GM12878 (cell line): ENCODE measurements around the gene FXYD6. TPM values are rescaled to one million over a fixed set of nuclear protein-coding genes. Genes with fewer than 3 reads are reported as not detected.

Experiments
- ATAC-seq: fragments of 200-7000 bp; cut with Tn5 transposase; 3 replicates; pipeline ENCODE4 v1.9.1; 2020; ENCODE audit warnings: mild to moderate bottlenecking, moderate library complexity
- BruUV-seq: library from RNA; stranded (reverse); fragments of 400-500 nt; replicated peaks from 2 replicates; lab custom pipeline; 2021; lab: Mats Ljungman, UMichigan
- CTCF ChIA-PET: fragments of 300-600 bp; sonication (Branson Sonifier 250); formaldehyde crosslinking; extraction: SDS; loops from one replicate; lab custom pipeline; 2021; ENCODE audit warnings: inconsistent platforms; lab: Yijun Ruan, JAX
- POLR2A ChIA-PET: fragments of 350-600 bp; formaldehyde crosslinking; extraction: SDS; loops from one replicate; lab custom pipeline; 2021; ENCODE audit warnings: inconsistent platforms; lab: Charles Lee
- RAD21 ChIA-PET: fragments of 300-600 bp; sonication (Branson Sonifier 250); formaldehyde crosslinking; loops from one replicate; lab custom pipeline; 2023; ENCODE audit warnings: antibody characterized with exemption; ENCODE audit not compliant: unreplicated experiment; lab: Charles Lee
- SMC1A ChIA-PET: fragments of 300-600 bp; sonication (Branson Sonifier 250); formaldehyde crosslinking; loops from one replicate; lab custom pipeline; 2023; ENCODE audit not compliant: unreplicated experiment, uncharacterized antibody; lab: Charles Lee
- DNase-seq: peaks from one replicate; pipeline ENCODE4 v3.0.0-alpha.2; 2011; ENCODE audit warnings: low read depth, low spot score
- FAIRE-seq: peaks from 3 replicates; lab custom pipeline; 2011; peaks lifted over from hg19 to GRCh38; lab: Jason Lieb, UNC
- H2AFZ ChIP-seq: 2 replicates; pipeline ENCODE4 v1.6.0; 2011; ENCODE audit warnings: low read depth, low read length, control low read depth; ENCODE audit not compliant: control insufficient read depth
- H3K27ac ChIP-seq: 2 replicates; pipeline ENCODE4 v1.5.1; 2011; ENCODE audit warnings: control low read depth; ENCODE audit not compliant: control insufficient read depth, insufficient read depth
- H3K27me3 ChIP-seq, 2 experiments: replicated peaks in 1 of 2; 2 replicates each; pipeline versions ENCODE4 v1.6.0 to v1.6.1; 2011; ENCODE audit warnings: low read length in 1 of 2; ENCODE audit not compliant: control insufficient read depth in 2 of 2, insufficient read depth in 2 of 2
- H3K36me3 ChIP-seq, 2 experiments: 2 replicates each; pipeline ENCODE4 v1.5.1; 2011; ENCODE audit warnings: low read length in 1 of 2; ENCODE audit not compliant: control insufficient read depth in 2 of 2, insufficient read depth in 2 of 2
- H3K4me1 ChIP-seq: 2 replicates; pipeline ENCODE4 v1.6.1; 2011; ENCODE audit warnings: mild to moderate bottlenecking, low read length, moderate library complexity, mixed read lengths; ENCODE audit not compliant: control insufficient read depth, insufficient read depth
- H3K4me2 ChIP-seq: 2 replicates; pipeline ENCODE4 v1.6.0; 2011; ENCODE audit warnings: control low read depth; ENCODE audit not compliant: control insufficient read depth, insufficient read depth
- H3K4me3 ChIP-seq: fragments of 200-600 bp; sonication (generic); 2 replicates; pipeline ENCODE4 v1.5.1; 2016
- H3K79me2 ChIP-seq: 2 replicates; pipeline ENCODE4 v1.6.0; 2011; ENCODE audit warnings: low read length; ENCODE audit not compliant: control insufficient read depth, insufficient read depth
- H3K9ac ChIP-seq: 2 replicates; pipeline ENCODE4 v1.8.0; 2011; ENCODE audit warnings: low read length, control low read depth, mixed read lengths; ENCODE audit not compliant: control insufficient read depth, insufficient read depth
- H3K9me3 ChIP-seq: replicated peaks from 3 replicates; pipeline ENCODE4 v1.5.1; 2011; ENCODE audit warnings: mild to moderate bottlenecking, low read length; ENCODE audit not compliant: control insufficient read depth, insufficient read depth
- H4K20me1 ChIP-seq: 2 replicates; pipeline ENCODE4 v1.6.0; 2011; ENCODE audit not compliant: control insufficient read depth, insufficient read depth
- BCL11A ChIP-seq: IDR thresholded peaks from 2 replicates; pipeline ENCODE4 v1.6.1; 2011; ENCODE audit warnings: low read depth, low read length
- EP300 ChIP-seq, 2 experiments: fragments of 150-350 bp in 1 of 2; IDR thresholded peaks; 2 replicates each; pipeline ENCODE4 v1.6.1; 2011 to 2012; ENCODE audit warnings: low read depth in 2 of 2, low read length in 2 of 2, borderline replicate concordance in 1 of 2, improper control_type of control experiment in 1 of 2, inconsistent platforms in 1 of 2; ENCODE audit not compliant: control insufficient read depth in 1 of 2
- FOS ChIP-seq: IDR thresholded peaks from 3 replicates; pipeline ENCODE4 v1.6.1; 2011; ENCODE audit warnings: borderline replicate concordance; ENCODE audit not compliant: insufficient read length; ENCODE audit errors: extremely low read depth
- MTA2 ChIP-seq: fragments of 450-650 bp; IDR thresholded peaks from 2 replicates; pipeline ENCODE4 v1.6.1; 2016; ENCODE audit warnings: low read depth, mild to moderate bottlenecking, moderate library complexity
- NFYA ChIP-seq: IDR thresholded peaks from 2 replicates; pipeline ENCODE4 v1.6.1; 2011; ENCODE audit warnings: low read depth, mild to moderate bottlenecking, low read length, improper control_type of control experiment, borderline replicate concordance
- RAD21 ChIP-seq: IDR thresholded peaks from 2 replicates; pipeline ENCODE4 v1.6.1; 2011; ENCODE audit warnings: mild to moderate bottlenecking, low read depth, low read length, moderate library complexity; ENCODE audit not compliant: insufficient read depth
- SUZ12 ChIP-seq: fragments of 200-600 bp; sonication (generic); IDR thresholded peaks from one replicate; pipeline ENCODE4 v1.6.1; 2018; ENCODE audit warnings: antibody characterized with exemption, mild to moderate bottlenecking; ENCODE audit not compliant: unreplicated experiment
- WGBS: methylation state at CpG from one replicate; pipeline ENCODE4 v1.1.6; 2016; ENCODE audit warnings: low lambda C conversion rate; ENCODE audit not compliant: insufficient replicate concordance, insufficient coverage; ENCODE audit errors: missing lambda C conversion rate; 5-methylcytosine and 5-hydroxymethylcytosine counted together
- in situ Hi-C: fragments of 300-500 bp; cut with MboI; formaldehyde crosslinking; loops from 9 replicates; pipeline ENCODE4 v1.14.3; 2018; ENCODE audit warnings: mixed read lengths
- intact Hi-C: fragments of 100-400 bp; cut with micrococcal nuclease; formaldehyde crosslinking; loops from one replicate; pipeline ENCODE4 v1.14.2; 2022; ENCODE audit not compliant: unreplicated experiment
- polyA plus RNA-seq, 11 experiments: library from polyadenylated mRNA; depleted of rRNA in 4 of 11; unstranded in 6 of 11; stranded (reverse) in 5 of 11; fragments of >200 nt; fragmentation: Nextera tagmentation in 4 of 11; fragmentation: Illumina TruSeq in 1 of 11; extraction: Ambion mirVana in 4 of 11; extraction: Trizol in 1 of 11; gene quantifications; 1 replicate in 1 of 11; 2 replicates in 10 of 11; pipeline versions ENCODE4 v1.2.1 to v1.2.3, GENCODE V29; 2011 to 2016; ENCODE audit warnings: inconsistent platforms in 2 of 11, missing spikeins in 2 of 11, low read depth in 1 of 11
- total RNA-seq, 4 experiments: library from RNA; depleted of rRNA in 3 of 4; stranded (reverse); fragments of >200 nt in 3 of 4; fragmentation: Illumina TruSeq in 1 of 4; extraction: Trizol in 1 of 4; gene quantifications; 2 replicates each; pipeline versions ENCODE4 v1.2.1 to v1.2.3, GENCODE V29; 2013 to 2021

Gene FXYD6
- total and polyA plus RNA-seq, 10 of the 15 experiments (the other 5 are each of a cell fraction or from before 2014, with no cell fraction given): 0.09 to 2.0 (median 0.23) TPM; not detected in 2

GRCh38 chr11:117796872-117797529 is 79.5 kb downstream of the FXYD6 start, which contains the start of gene DSCAML1:
Gene DSCAML1, minus strand, starts transcription at chr11:117797216. Its CDS starts 137 bp downstream, at chr11:117797079.
- H3K27ac ChIP-seq: no peak within 1 kb of the TSS
- no peaks in the 10 kb centered on the region for H3K9me3 ChIP-seq
- ChIA-PET POLR2A (no interaction called here), SMC1A (no interaction called here), CTCF (no interaction called here), RAD21 (no interaction called here)
- in situ Hi-C loops (no loop called here), intact Hi-C loops (no loop called here)
- DNase-seq (no peak), FAIRE-seq (no peak), ATAC-seq (no peak)
- whole genome bisulfite sequencing: 26% methylated on average over 27 of the region's 66 CpGs
- H3K4me3 ChIP-seq: no peak within 1 kb of the TSS
- H3K27me3 ChIP-seq: peaks cover 4 to 8% of the 10 kb centered on the region in 2 experiments; a peak in 3 of 4 replicates
- no peaks in the 10 kb centered on the region for H4K20me1 ChIP-seq
- no peak within 1 kb of the TSS for H3K4me2 ChIP-seq
- H3K36me3 ChIP-seq: no peaks in the 10 kb centered on the region
- no TSS peak for BruUV-seq
- H3K4me1 ChIP-seq: no peaks in the 10 kb centered on the region
- H3K9ac ChIP-seq: no peak within 1 kb of the TSS
- H3K79me2 ChIP-seq: no peaks in the 10 kb centered on the region
- TF ChIP-seq SUZ12 (peak; percentile 67), FOS (no peak)
- H2AFZ ChIP-seq: no peak within 1 kb of the TSS

- ATAC-seq (no peak), FAIRE-seq (no peak), DNase-seq (no peak)
- H3K4me2 ChIP-seq: no peak overlapping the region
- no peak for TF ChIP-seq RAD21
- TF ChIP-seq BCL11A: no peak
- no peak for TF ChIP-seq EP300 (IDR thresholded peaks at IDR 0.05; ENCODE audit: borderline replicate concordance in 1 of 2, control insufficient read depth in 1 of 2, low read depth in 2 of 2, low read length in 2 of 2)
- TF ChIP-seq MTA2: no peak
- TF ChIP-seq NFYA: no peak
- no TSS peak for BruUV-seq
- H3K4me1 ChIP-seq: no peaks in the 10 kb centered on the region
- no peaks in the 10 kb centered on the region for H3K79me2 ChIP-seq
- in situ Hi-C loops: no loop called here
- ChIA-PET CTCF (no interaction called here), RAD21 (no interaction called here), POLR2A (no interaction called here), SMC1A (no interaction called here)
- intact Hi-C loops: no loop called here
- H3K36me3 ChIP-seq: no peaks in the 10 kb centered on the region
- H3K4me3 ChIP-seq: no peak overlapping the region
- no peak overlapping the region for H2AFZ ChIP-seq
- H3K27ac ChIP-seq: no peak overlapping the region
- H3K9ac ChIP-seq: no peak overlapping the region
- WGBS: 48% methylated on average over 27 of the region's 35 CpGs
- peaks cover 4 to 8% of the 10 kb centered on the region in 2 experiments; a peak in 3 of 4 replicates for H3K27me3 ChIP-seq
- H4K20me1 ChIP-seq: no peaks in the 10 kb centered on the region
- H3K9me3 ChIP-seq: no peaks in the 10 kb centered on the region
Measured at GRCh38 chr11:117796456-117796871, 80.0 kb downstream of the FXYD6 start.
